Renal pelvis (tissue), 12 donors: ENCODE results near the gene ACTRT1. TPM values are rescaled to one million over a fixed set of nuclear protein-coding genes. Genes with fewer than 3 reads are reported as not detected.

Experiments
- DNase-seq: peaks from one replicate; pipeline ENCODE4 v3.0.0-alpha.2; 2013
- long read RNA-seq, 16 experiments: transcript quantifications; one replicate each; lab custom pipeline, GENCODE V29; 2026
- polyA plus RNA-seq, 3 donors: library from polyadenylated mRNA; unstranded; fragments of 120-200 nt; gene quantifications; one replicate each; pipeline ENCODE4 v1.2.1, GENCODE V29; 2013; ENCODE audit not compliant: insufficient read length in 3 of 3

Gene ACTRT1
- not detected for polyA plus RNA-seq
- long read RNA-seq, donor 1 = 0 reads
- long read RNA-seq, donor 2 = 0 reads
- long read RNA-seq, donor 3 = 0 reads
- long read RNA-seq, donor 4 = 0 reads
- long read RNA-seq, donor 5 = 0 reads
- long read RNA-seq, donor 6 = 0 reads
- long read RNA-seq, donor 7 = 0 reads
- long read RNA-seq, donor 8 = 0 reads
- long read RNA-seq, donor 9 = 0 reads
- long read RNA-seq, donor 10 = 0 reads
- long read RNA-seq, donor 11 = 0 reads
- long read RNA-seq, donor 12 = 0 reads
- long read RNA-seq, donor 13 = 0 reads
- long read RNA-seq, donor 14 = 0 reads
- long read RNA-seq, donor 15 = 0 reads
- long read RNA-seq, donor 16 = 0 reads

DNA sequence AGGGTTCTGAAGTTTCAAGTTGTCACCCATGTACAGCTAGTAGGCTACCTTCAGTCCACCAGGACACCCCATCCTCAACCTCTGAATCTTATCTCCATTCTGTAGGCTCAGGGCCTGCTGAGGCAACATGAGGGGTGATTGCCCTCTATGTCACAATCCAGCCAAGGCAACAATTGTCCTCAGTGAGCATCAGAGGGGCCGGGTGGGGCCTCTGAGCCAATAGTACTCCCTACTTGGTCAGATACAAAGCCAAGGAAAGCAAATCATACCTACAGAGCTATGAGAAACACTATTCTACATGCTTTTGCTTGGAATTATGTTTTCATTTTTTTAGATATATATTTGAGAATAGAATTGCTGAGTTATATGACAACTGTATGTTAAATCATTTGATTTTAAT, at the start of gene ACTRT1:
Gene ACTRT1, minus strand, starts transcription at position 101 of the 400 bp plus-strand sequence. CDS start 197 bp downstream, outside the sequence.
- no peak for DNase-seq

GRCh38 chrX:128078545-128078944, 26.3 kb upstream of the ACTRT1 start:
- DNase-seq = no peak

GRCh38 chrX:128057421-128057820, 5.2 kb upstream of the ACTRT1 start:
- DNase-seq = no peak

DNA sequence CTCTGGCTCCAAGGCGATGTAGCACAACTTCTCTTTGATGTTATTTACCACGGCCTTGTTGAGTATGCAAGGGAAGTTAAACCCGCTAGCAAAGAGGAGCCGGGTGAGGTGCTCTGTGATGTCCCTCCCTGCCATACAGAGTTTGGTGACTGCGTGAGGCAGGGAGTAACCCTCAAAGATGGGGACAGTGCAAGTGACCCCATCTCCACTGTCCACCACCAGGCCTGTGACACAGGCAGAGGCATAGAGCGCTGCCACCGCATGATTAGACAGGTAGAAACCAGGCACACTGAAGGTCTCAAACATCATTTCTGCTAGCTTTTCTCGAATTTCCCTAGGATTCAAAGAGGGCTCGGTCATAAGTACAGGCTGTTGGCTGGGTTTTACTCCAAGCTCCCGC, 677 bp downstream of the ACTRT1 start:
- no peak for DNase-seq

GRCh38 chrX:128035318-128035717, 16.9 kb downstream of the ACTRT1 start:
- no peak for DNase-seq

DNA sequence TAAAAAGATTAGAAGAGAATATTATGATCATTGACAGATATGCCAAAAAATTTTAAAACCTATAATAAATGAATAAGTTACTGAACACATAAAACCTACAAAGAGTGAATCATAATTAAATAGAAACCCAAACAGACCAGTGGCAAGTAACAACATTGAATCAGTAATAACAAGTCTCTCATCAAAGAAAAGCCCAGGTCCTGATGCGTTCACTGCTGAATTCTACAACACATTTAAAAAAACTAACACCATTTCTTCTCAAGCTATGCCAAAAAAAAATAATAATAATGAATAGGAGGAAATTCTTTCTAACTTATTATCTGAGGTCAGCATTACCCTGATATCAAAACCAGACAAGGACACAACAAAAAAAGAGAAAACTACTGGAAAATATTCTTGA, 30.6 kb downstream of the ACTRT1 start:
- DNase-seq = no peak

- no peak for DNase-seq
Observed at GRCh38 chrX:128020701-128021100, 31.5 kb downstream of the ACTRT1 start.

GRCh38 chrX:128019218-128019617, 33.0 kb downstream of the ACTRT1 start:
- no peak for DNase-seq

- DNase-seq = no peak
Observed at GRCh38 chrX:128012015-128012414, 40.2 kb downstream of the ACTRT1 start.

DNA sequence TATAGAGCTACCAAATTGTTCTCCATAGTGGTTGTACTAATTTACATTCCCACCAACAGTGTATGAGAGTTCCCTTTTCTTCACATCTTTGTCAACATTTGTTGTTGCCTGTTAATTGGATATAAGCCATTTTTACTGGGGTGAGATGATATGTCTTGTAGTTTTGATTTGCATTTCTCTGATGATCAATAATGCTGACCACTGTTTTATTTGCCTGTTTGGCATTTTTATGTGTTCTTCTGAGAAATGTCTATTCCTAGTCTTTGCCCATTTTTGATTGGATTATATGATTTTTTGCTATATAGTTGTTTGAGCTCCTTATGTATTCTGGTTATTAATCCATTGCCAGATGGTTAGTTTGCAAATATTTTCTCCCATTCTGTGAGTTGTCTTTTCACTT, 44.3 kb downstream of the ACTRT1 start:
- no peak for DNase-seq
